Measurements from ENCODE around the gene JAK1. TPM values are rescaled to one million over a fixed set of nuclear protein-coding genes. Genes with fewer than 3 reads are reported as not detected.

Gene JAK1
- total and polyA plus RNA-seq, 2 experiments from 2014 or later: 24.9 to 41.3 TPM

- H3K27ac ChIP-seq: no peak overlapping the region
- H3K27me3 ChIP-seq: no peaks in the 10 kb centered on the region
- DNase-seq (ENCODE audit: low read depth in 1 of 2, low spot score in 1 of 2): no peak
- H3K4me1 ChIP-seq (ENCODE audit: low read depth): no peaks in the 10 kb centered on the region
- no peaks in the 10 kb centered on the region for H3K9me3 ChIP-seq (ENCODE audit: low read depth)
- TF ChIP-seq, protein P1, sequence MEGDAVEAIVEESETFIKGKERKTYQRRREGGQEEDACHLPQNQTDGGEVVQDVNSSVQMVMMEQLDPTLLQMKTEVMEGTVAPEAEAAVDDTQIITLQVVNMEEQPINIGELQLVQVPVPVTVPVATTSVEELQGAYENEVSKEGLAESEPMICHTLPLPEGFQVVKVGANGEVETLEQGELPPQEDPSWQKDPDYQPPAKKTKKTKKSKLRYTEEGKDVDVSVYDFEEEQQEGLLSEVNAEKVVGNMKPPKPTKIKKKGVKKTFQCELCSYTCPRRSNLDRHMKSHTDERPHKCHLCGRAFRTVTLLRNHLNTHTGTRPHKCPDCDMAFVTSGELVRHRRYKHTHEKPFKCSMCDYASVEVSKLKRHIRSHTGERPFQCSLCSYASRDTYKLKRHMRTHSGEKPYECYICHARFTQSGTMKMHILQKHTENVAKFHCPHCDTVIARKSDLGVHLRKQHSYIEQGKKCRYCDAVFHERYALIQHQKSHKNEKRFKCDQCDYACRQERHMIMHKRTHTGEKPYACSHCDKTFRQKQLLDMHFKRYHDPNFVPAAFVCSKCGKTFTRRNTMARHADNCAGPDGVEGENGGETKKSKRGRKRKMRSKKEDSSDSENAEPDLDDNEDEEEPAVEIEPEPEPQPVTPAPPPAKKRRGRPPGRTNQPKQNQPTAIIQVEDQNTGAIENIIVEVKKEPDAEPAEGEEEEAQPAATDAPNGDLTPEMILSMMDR (IDR thresholded peaks at IDR 0.05; ENCODE audit: low read depth, low read length): no peak
- no peak overlapping the region for H3K4me3 ChIP-seq
- no peaks in the 10 kb centered on the region for H3K36me3 ChIP-seq
These were observed 5.6 kb downstream of the JAK1 start for GRCh38 chr1:64960731-64961130.

DNA sequence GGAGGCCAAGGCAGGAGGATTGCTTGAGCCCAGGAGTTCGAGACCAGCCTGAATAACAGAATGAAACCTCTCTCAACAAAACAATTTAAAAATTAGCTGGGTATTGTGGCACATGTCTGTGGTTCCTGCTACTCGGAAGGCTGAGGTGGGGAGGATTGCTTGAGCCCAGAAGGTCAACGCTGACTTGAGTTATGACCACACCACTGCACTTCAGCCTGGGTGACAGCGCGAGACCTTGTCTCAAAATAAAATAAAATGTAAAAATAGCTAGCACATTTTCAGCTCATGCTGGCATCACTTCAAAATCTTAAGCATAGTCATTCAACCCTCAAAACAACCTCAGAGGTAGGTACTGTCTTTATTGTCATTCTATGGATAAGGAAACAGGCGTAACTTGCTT is 6.4 kb downstream of the JAK1 start:
- Histone ChIP-seq H3K27me3 (no peaks in the 10 kb centered on the region), H3K9me3 (ENCODE audit: low read depth) (no peaks in the 10 kb centered on the region), H3K27ac (no peak overlapping the region), H3K4me3 (no peak overlapping the region), H3K36me3 (no peaks in the 10 kb centered on the region), H3K4me1 (ENCODE audit: low read depth) (no peaks in the 10 kb centered on the region)
- no peak for DNase-seq (ENCODE audit: low read depth in 1 of 2, low spot score in 1 of 2)
- TF ChIP-seq, protein P1 (IDR thresholded peaks at IDR 0.05; ENCODE audit: low read depth, low read length): no peak

- Histone ChIP-seq H3K4me1 (ENCODE audit: low read depth) (no peaks in the 10 kb centered on the region), H3K36me3 (no peaks in the 10 kb centered on the region), H3K27me3 (no peaks in the 10 kb centered on the region), H3K4me3 (no peak overlapping the region), H3K9me3 (ENCODE audit: low read depth) (no peaks in the 10 kb centered on the region), H3K27ac (no peak overlapping the region)
- DNase-seq (ENCODE audit: low read depth in 1 of 2, low spot score in 1 of 2): no peak
- TF ChIP-seq, protein P1 (IDR thresholded peaks at IDR 0.05; ENCODE audit: low read depth, low read length): no peak
These were observed 9.5 kb downstream of the JAK1 start for GRCh38 chr1:64956733-64957441.

- TF ChIP-seq, protein P1 (IDR thresholded peaks at IDR 0.05; ENCODE audit: low read depth, low read length): no peak
- Histone ChIP-seq H3K4me3 (no peak overlapping the region), H3K4me1 (ENCODE audit: low read depth) (no peaks in the 10 kb centered on the region), H3K9me3 (ENCODE audit: low read depth) (no peaks in the 10 kb centered on the region), H3K27me3 (no peaks in the 10 kb centered on the region), H3K36me3 (no peaks in the 10 kb centered on the region), H3K27ac (no peak overlapping the region)
- peak in 1 of 2 donors; percentile 31 for DNase-seq (ENCODE audit: low read depth in 1 of 2, low spot score in 1 of 2)
These were observed 10.2 kb downstream of the JAK1 start for GRCh38 chr1:64956010-64956640.

DNA sequence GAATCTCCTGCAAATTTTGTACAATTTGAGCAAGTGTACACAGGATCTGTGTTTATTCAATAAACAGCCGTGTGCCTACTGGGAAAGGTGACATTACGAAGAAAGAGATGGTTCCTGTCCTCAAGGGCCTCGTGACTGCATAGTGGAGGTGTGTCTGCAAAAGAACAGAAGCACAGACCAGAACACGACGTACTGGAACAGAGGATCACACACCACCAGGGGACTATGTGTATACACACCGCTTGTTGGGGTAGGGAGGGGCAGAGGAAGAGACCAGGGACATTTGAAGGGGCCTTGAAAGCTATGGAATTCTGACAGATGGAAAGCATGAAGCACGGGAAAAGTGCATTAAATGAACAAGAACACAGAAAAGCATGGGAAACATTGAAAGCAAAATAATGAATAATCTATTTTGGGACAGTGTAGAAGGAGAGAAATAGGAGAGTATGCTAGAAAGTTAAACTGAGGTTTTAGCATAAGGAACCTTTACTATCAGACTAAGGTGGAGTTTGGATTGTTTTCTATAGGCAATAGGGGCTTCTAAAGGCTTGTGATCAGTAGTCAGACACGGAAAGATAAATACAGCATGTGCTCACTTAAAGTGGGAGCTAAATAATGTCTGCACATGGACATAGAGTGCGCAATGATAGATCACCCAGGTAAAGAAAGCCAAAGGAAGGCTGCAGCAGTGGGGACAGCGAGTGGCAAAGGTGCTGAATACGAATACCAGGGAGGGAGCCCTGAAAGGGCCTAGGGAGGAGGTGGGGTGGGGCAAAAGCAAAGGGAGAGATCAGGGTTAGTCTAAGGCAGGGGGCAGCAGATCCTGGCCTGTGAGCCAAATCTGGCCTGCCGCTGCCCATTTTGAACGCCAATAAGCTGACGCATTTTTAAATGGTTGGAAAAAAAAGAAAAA is 11.0 kb downstream of the JAK1 start:
- Histone ChIP-seq H3K27ac (no peak overlapping the region), H3K4me3 (no peak overlapping the region), H3K36me3 (no peaks in the 10 kb centered on the region), H3K27me3 (no peaks in the 10 kb centered on the region), H3K9me3 (ENCODE audit: low read depth) (no peaks in the 10 kb centered on the region), H3K4me1 (ENCODE audit: low read depth) (no peaks in the 10 kb centered on the region)
- no peak for DNase-seq (ENCODE audit: low read depth in 1 of 2, low spot score in 1 of 2)
- TF ChIP-seq, protein P1 (IDR thresholded peaks at IDR 0.05; ENCODE audit: low read depth, low read length): no peak
